ENCODE data around the gene SFTPA1. TPM values are rescaled to one million over a fixed set of nuclear protein-coding genes. Genes with fewer than 3 reads are reported as not detected.
"Not testable (repeated sequence)": the region's sequence is repeated elsewhere in the genome, so short reads cannot be mapped to it uniquely, and the experiment has no call there.

SFTPA1 gene
- total RNA-seq, 2 experiments from 2014 or later: not detected

- CTCF ChIA-PET (ENCODE audit: unreplicated experiment): no interaction called here
- H3K9me2 ChIP-seq (ENCODE audit: insufficient read depth, low read length): no peaks in the 10 kb centered on the region
- no peak overlapping the region for H3K4me3 ChIP-seq (ENCODE audit: low read depth, low read length, poor library complexity, severe bottlenecking)
- POLR2A ChIA-PET: no interaction called here
- intact Hi-C loops (cut with micrococcal nuclease; ENCODE audit: unreplicated experiment): no loop called here
- H3K36me3 ChIP-seq (ENCODE audit: insufficient read depth, low read length): no peaks in the 10 kb centered on the region
- H3K27ac ChIP-seq (ENCODE audit: low read depth, low read length, poor library complexity, severe bottlenecking): no peak overlapping the region
- H3K4me1 ChIP-seq (ENCODE audit: insufficient read depth, low read length, poor library complexity, severe bottlenecking): no peaks in the 10 kb centered on the region
- no peaks in the 10 kb centered on the region for H3K79me2 ChIP-seq (ENCODE audit: insufficient read depth, low read depth, low read length)
- H3K9me3 ChIP-seq (ENCODE audit: low read length): no peaks in the 10 kb centered on the region
- no peaks in the 10 kb centered on the region for H4K20me1 ChIP-seq (ENCODE audit: insufficient read depth, low read length)
- TF ChIP-seq EZH2phosphoT487 (IDR thresholded peaks at IDR 0.05; ENCODE audit: borderline replicate concordance, low read depth, low read length): no peak
- TF ChIP-seq, protein P1, sequence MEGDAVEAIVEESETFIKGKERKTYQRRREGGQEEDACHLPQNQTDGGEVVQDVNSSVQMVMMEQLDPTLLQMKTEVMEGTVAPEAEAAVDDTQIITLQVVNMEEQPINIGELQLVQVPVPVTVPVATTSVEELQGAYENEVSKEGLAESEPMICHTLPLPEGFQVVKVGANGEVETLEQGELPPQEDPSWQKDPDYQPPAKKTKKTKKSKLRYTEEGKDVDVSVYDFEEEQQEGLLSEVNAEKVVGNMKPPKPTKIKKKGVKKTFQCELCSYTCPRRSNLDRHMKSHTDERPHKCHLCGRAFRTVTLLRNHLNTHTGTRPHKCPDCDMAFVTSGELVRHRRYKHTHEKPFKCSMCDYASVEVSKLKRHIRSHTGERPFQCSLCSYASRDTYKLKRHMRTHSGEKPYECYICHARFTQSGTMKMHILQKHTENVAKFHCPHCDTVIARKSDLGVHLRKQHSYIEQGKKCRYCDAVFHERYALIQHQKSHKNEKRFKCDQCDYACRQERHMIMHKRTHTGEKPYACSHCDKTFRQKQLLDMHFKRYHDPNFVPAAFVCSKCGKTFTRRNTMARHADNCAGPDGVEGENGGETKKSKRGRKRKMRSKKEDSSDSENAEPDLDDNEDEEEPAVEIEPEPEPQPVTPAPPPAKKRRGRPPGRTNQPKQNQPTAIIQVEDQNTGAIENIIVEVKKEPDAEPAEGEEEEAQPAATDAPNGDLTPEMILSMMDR (conservative IDR thresholded peaks at IDR 0.05; ENCODE audit: low read length): no peak
- no peak overlapping the region for H3K4me2 ChIP-seq (ENCODE audit: low read length)
- no TSS peak for BruUV-seq (replicated peaks)
- no peak for DNase-seq (ENCODE audit: low spot score)
- H2AFZ ChIP-seq (ENCODE audit: low read length): no peak overlapping the region
Observed at GRCh38 chr10:79638318-79638717, 27.6 kb downstream of the SFTPA1 start.

GRCh38 chr10:79652695-79653094, 42.0 kb downstream of the SFTPA1 start:
- CTCF ChIA-PET (ENCODE audit: unreplicated experiment); H3K9me3 ChIP-seq (ENCODE audit: low read length); DNase-seq (ENCODE audit: low spot score); H3K9me2 ChIP-seq (ENCODE audit: insufficient read depth, low read length); POLR2A ChIA-PET; H3K4me2 ChIP-seq (ENCODE audit: low read length); H3K79me2 ChIP-seq (ENCODE audit: insufficient read depth, low read depth, low read length); H3K4me3 ChIP-seq (ENCODE audit: low read depth, low read length, poor library complexity, severe bottlenecking); H3K27ac ChIP-seq (ENCODE audit: low read depth, low read length, poor library complexity, severe bottlenecking); intact Hi-C loops (cut with micrococcal nuclease; ENCODE audit: unreplicated experiment); H3K4me1 ChIP-seq (ENCODE audit: insufficient read depth, low read length, poor library complexity, severe bottlenecking); H2AFZ ChIP-seq (ENCODE audit: low read length); BruUV-seq (replicated peaks); H3K36me3 ChIP-seq (ENCODE audit: insufficient read depth, low read length); H4K20me1 ChIP-seq (ENCODE audit: insufficient read depth, low read length): not testable (repeated sequence)

DNA sequence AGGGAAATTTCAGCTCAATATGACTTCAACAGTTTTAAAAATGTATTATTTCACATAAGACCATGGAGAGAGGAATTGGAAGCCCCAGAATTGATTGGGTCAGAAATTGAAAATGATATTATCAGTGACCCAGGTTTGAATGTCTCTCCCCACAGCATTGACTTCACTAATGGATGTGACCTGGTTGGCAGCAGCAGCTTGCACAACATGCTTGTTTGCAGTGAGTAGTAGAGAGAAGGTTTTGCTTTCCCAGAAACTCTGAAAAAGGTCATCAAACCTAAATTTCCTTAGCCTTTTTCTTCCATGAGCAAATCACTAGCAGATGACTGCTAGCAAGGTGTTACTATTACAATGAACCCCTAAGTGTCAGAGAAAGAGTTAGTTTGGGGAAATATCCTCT, 52.5 kb downstream of the SFTPA1 start:
- H3K79me2 ChIP-seq (ENCODE audit: insufficient read depth, low read depth, low read length); POLR2A ChIA-PET; H3K9me3 ChIP-seq (ENCODE audit: low read length); H3K4me1 ChIP-seq (ENCODE audit: insufficient read depth, low read length, poor library complexity, severe bottlenecking); BruUV-seq (replicated peaks); H3K4me2 ChIP-seq (ENCODE audit: low read length); H3K4me3 ChIP-seq (ENCODE audit: low read depth, low read length, poor library complexity, severe bottlenecking); H3K36me3 ChIP-seq (ENCODE audit: insufficient read depth, low read length); DNase-seq (ENCODE audit: low spot score); H3K9me2 ChIP-seq (ENCODE audit: insufficient read depth, low read length); H2AFZ ChIP-seq (ENCODE audit: low read length); intact Hi-C loops (cut with micrococcal nuclease; ENCODE audit: unreplicated experiment); CTCF ChIA-PET (ENCODE audit: unreplicated experiment); H4K20me1 ChIP-seq (ENCODE audit: insufficient read depth, low read length); H3K27ac ChIP-seq (ENCODE audit: low read depth, low read length, poor library complexity, severe bottlenecking): not testable (repeated sequence)

DNA sequence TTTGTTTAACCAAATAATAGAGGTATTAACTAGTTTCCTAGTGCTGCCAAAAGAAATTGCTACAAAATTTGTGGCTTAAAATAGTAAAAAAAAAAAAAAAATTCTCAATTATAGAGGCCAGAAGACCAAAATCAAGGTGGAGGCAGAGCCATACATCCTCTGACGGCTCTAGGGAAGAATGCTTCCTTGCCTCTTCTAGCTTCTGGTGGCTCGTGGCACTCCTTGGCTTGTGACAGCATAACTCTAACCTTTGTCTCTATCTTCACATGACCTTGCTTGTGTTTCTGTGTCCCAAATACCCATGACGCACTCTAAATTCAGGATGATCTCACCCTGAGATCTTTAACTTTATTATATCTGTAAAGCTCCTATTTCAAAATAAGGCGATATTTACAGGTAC, 53.9 kb downstream of the SFTPA1 start:
- H4K20me1 ChIP-seq (ENCODE audit: insufficient read depth, low read length); H3K27ac ChIP-seq (ENCODE audit: low read depth, low read length, poor library complexity, severe bottlenecking); H3K9me3 ChIP-seq (ENCODE audit: low read length); BruUV-seq (replicated peaks); DNase-seq (ENCODE audit: low spot score); H2AFZ ChIP-seq (ENCODE audit: low read length); H3K36me3 ChIP-seq (ENCODE audit: insufficient read depth, low read length); POLR2A ChIA-PET; intact Hi-C loops (cut with micrococcal nuclease; ENCODE audit: unreplicated experiment); H3K79me2 ChIP-seq (ENCODE audit: insufficient read depth, low read depth, low read length); CTCF ChIA-PET (ENCODE audit: unreplicated experiment); H3K4me1 ChIP-seq (ENCODE audit: insufficient read depth, low read length, poor library complexity, severe bottlenecking); H3K4me2 ChIP-seq (ENCODE audit: low read length); H3K9me2 ChIP-seq (ENCODE audit: insufficient read depth, low read length); H3K4me3 ChIP-seq (ENCODE audit: low read depth, low read length, poor library complexity, severe bottlenecking): not testable (repeated sequence)

Other genes starting within 250 kb of the SFTPA1 start
- gene ZCCHC24, start 165.3 kb upstream of the SFTPA1 start, total RNA-seq (2014; rRNA removed; shearing (Covaris generic)): 0.95 and 0.98 TPM in 2 replicates
- gene ZCCHC24, start 165.3 kb upstream of the SFTPA1 start, total RNA-seq (2022): 2.2 and 3.7 TPM in 2 replicates
- gene EIF5AL1, start 98.4 kb upstream of the SFTPA1 start, total RNA-seq (2014; rRNA removed; shearing (Covaris generic)): 0.38 and 0.39 TPM in 2 replicates
- 1.5 and 1.8 TPM in 2 replicates for gene EIF5AL1, start 98.4 kb upstream of the SFTPA1 start, total RNA-seq (2022)
- not detected in 2 replicates for gene SFTPA2, start 50.5 kb upstream of the SFTPA1 start, total RNA-seq (2014; rRNA removed; shearing (Covaris generic))
- not detected in 2 replicates for gene SFTPA2, start 50.5 kb upstream of the SFTPA1 start, total RNA-seq (2022)
- 0.06 TPM in 1 of 2 replicates, not detected in the other for gene NUTM2B, start 92.3 kb downstream of the SFTPA1 start, total RNA-seq (2014; rRNA removed; shearing (Covaris generic))
- 0.91 and 1.4 TPM in 2 replicates for gene NUTM2B, start 92.3 kb downstream of the SFTPA1 start, total RNA-seq (2022)
- gene NUTM2E, start 215.8 kb downstream of the SFTPA1 start, total RNA-seq (2014; rRNA removed; shearing (Covaris generic)): 0.05 and 0.19 TPM in 2 replicates
- 0.17 TPM in 1 of 2 replicates, not detected in the other for gene NUTM2E, start 215.8 kb downstream of the SFTPA1 start, total RNA-seq (2022)